NCI-H1417 (cell line): ENCODE results near the gene PPP2R3A.
"Not testable (repeated sequence)": the region's sequence is repeated elsewhere in the genome, so short reads cannot be mapped to it uniquely, and the experiment has no call there.

Experiments
- DNase-seq, 3 experiments: peaks; one replicate each; lab custom pipeline; 2025; lab: John Stamatoyannopoulos, UW

Gene PPP2R3A

GRCh38 chr3:136083641-136084382, 118.3 kb downstream of the PPP2R3A start:
- DNase-seq = not testable (repeated sequence)

- not testable (repeated sequence) for DNase-seq
Measured at GRCh38 chr3:136085067-136085466, 119.5 kb downstream of the PPP2R3A start.

- no peak for DNase-seq
Measured at GRCh38 chr3:136093771-136094170, 128.2 kb downstream of the PPP2R3A start.

- DNase-seq = no peak
Measured at GRCh38 chr3:136105044-136105443, 139.5 kb downstream of the PPP2R3A start.

GRCh38 chr3:136106101-136106500, 140.6 kb downstream of the PPP2R3A start:
- DNase-seq = no peak

GRCh38 chr3:136109499-136109898, 144.0 kb downstream of the PPP2R3A start:
- no peak for DNase-seq

GRCh38 chr3:136110481-136110880, 145.0 kb downstream of the PPP2R3A start:
- DNase-seq = no peak

- peak in 1 of 3 experiments; percentile 33 for DNase-seq
Measured at GRCh38 chr3:136114421-136114820, 148.9 kb downstream of the PPP2R3A start.

GRCh38 chr3:136119332-136119731, 153.8 kb downstream of the PPP2R3A start:
- DNase-seq = not testable (repeated sequence)

GRCh38 chr3:136119783-136120182, 154.3 kb downstream of the PPP2R3A start:
- not testable (repeated sequence) for DNase-seq

- DNase-seq = no peak
Measured at GRCh38 chr3:136120373-136121348, 155.1 kb downstream of the PPP2R3A start.

- DNase-seq = no peak
Measured at GRCh38 chr3:136122006-136122405, 156.5 kb downstream of the PPP2R3A start.

GRCh38 chr3:136131647-136132046, 166.1 kb downstream of the PPP2R3A start:
- DNase-seq = not testable (repeated sequence)

GRCh38 chr3:136134091-136134490, 168.6 kb downstream of the PPP2R3A start:
- no peak for DNase-seq

GRCh38 chr3:136135039-136135802, 169.7 kb downstream of the PPP2R3A start:
- DNase-seq = peak in 2 of 3 experiments; percentile 2 to 31

GRCh38 chr3:136136454-136136853, 170.9 kb downstream of the PPP2R3A start:
- peak in 2 of 3 experiments; percentile 56 to 83 for DNase-seq

GRCh38 chr3:136141291-136141785, 175.8 kb downstream of the PPP2R3A start:
- DNase-seq = no peak

GRCh38 chr3:136141891-136142290, 176.4 kb downstream of the PPP2R3A start:
- no peak for DNase-seq

GRCh38 chr3:136142592-136142991, 177.1 kb downstream of the PPP2R3A start:
- peak in 2 of 3 experiments; percentile 22 to 67 for DNase-seq

GRCh38 chr3:136144397-136144796, 178.9 kb downstream of the PPP2R3A start:
- not testable (repeated sequence) for DNase-seq

GRCh38 chr3:136146981-136147729, 181.6 kb downstream of the PPP2R3A start:
- DNase-seq = no peak
